ENCODE measurements around the gene RAB10.
A peak's percentile ranks its signal among the peaks of the same experiment; 100 is the strongest.

DNA sequence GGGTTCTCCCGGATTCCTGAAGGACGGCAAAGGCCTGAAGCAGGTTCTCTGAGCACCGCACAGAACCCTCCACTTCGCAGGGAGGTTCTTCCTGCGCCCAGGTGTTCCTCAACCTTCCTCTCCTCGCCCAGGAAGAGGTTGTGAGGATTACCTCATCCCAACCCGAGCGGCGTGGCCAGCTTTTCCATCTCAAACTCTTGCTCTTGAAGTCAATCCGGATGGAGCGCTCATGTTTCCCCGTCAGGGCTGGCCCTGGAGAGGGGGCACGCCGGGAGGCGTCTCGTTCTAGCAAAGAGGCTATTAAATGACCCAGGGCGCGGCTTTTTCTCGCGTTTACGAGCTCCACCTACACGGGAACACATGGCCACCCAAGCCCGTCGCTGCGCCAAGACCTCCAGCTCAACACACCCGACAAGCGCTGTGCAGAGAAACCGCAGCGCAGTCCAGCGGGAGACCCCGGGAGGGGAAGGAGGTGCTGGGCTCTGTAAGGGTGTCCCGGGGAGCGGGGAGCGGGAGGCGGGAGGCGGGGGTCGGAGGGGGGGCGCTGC is 540 bp upstream of the RAB10 start:
- TF ChIP-seq, protein P1, sequence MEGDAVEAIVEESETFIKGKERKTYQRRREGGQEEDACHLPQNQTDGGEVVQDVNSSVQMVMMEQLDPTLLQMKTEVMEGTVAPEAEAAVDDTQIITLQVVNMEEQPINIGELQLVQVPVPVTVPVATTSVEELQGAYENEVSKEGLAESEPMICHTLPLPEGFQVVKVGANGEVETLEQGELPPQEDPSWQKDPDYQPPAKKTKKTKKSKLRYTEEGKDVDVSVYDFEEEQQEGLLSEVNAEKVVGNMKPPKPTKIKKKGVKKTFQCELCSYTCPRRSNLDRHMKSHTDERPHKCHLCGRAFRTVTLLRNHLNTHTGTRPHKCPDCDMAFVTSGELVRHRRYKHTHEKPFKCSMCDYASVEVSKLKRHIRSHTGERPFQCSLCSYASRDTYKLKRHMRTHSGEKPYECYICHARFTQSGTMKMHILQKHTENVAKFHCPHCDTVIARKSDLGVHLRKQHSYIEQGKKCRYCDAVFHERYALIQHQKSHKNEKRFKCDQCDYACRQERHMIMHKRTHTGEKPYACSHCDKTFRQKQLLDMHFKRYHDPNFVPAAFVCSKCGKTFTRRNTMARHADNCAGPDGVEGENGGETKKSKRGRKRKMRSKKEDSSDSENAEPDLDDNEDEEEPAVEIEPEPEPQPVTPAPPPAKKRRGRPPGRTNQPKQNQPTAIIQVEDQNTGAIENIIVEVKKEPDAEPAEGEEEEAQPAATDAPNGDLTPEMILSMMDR (IDR thresholded peaks at IDR 0.05), result no peak
- TF ChIP-seq EP300 (IDR thresholded peaks at IDR 0.05) (peak in 1 of 4 donors; percentile 26), POLR2A (IDR thresholded peaks at IDR 0.05) (peak in 2 of 4 donors; percentile 45 to 58), POLR2AphosphoS5 (IDR thresholded peaks at IDR 0.05) (peak in 1 of 2 donors; percentile 53)

Measured in upper lobe of left lung (tissue), 4 donors.